ENCODE measurements around the gene METTL25B. TPM values are rescaled to one million over a fixed set of nuclear protein-coding genes. Genes with fewer than 3 reads are reported as not detected.
A peak's percentile ranks its signal among the peaks of the same experiment; 100 is the strongest.

The METTL25B gene
- total and polyA plus RNA-seq, 2 of the 13 experiments (the other 11 are each of a cell fraction or from before 2014, with no cell fraction given), result 11.9 to 24.0 TPM

GRCh38 chr1:156751757-156752481 is 23.6 kb downstream of the METTL25B start (continued):
- TF ChIP-seq BORCS8-MEF2B (CRISPR knock-in tag; IDR thresholded peaks at IDR 0.05) (no peak), THAP7 (CRISPR knock-in tag; IDR thresholded peaks at IDR 0.05) (peak; percentile 88; the same call in 1 of the 2 replicates), ARID3A (IDR thresholded peaks at IDR 0.05; ENCODE audit: low read depth, low read length) (0 out of 2 replicates have a peak, but pooled peaks have one; percentile 29), JUN (CRISPR knock-in tag; IDR thresholded peaks at IDR 0.05) (no peak), GZF1 (CRISPR knock-in tag; IDR thresholded peaks at IDR 0.05) (no peak; the same call in none of the 2 replicates), POLR2AphosphoS5 (IDR thresholded peaks at IDR 0.05; ENCODE audit: low read depth, low read length) (no peak), RXRA (CRISPR knock-in tag; IDR thresholded peaks at IDR 0.05) (no peak), HINFP (CRISPR knock-in tag; IDR thresholded peaks at IDR 0.05; ENCODE audit: low read depth) (peak; percentile 58; the same call in 1 of the 2 replicates), ZNF713 (CRISPR knock-in tag; IDR thresholded peaks at IDR 0.05) (0 out of 2 replicates have a peak, but pooled peaks have one; percentile 74), ZNF513 (CRISPR knock-in tag; conservative IDR thresholded peaks at IDR 0.05) (no peak), HMG20B (CRISPR knock-in tag; conservative IDR thresholded peaks at IDR 0.05) (no peak), NFYC (CRISPR knock-in tag; IDR thresholded peaks at IDR 0.05) (peak; percentile 87), REXO4 (CRISPR knock-in tag; IDR thresholded peaks at IDR 0.05; ENCODE audit: borderline replicate concordance) (no peak), MIER2 (CRISPR knock-in tag; IDR thresholded peaks at IDR 0.05) (0 out of 2 replicates have a peak, but pooled peaks have one; percentile 38), ZNF800 (CRISPR knock-in tag; IDR thresholded peaks at IDR 0.05) (peak; percentile 71; the same call in 1 of the 2 replicates), SKI (IDR thresholded peaks at IDR 0.05; ENCODE audit: partially characterized antibody) (no peak), TCF7 (IDR thresholded peaks at IDR 0.05; ENCODE audit: low read depth) (no peak), CHD4 (IDR thresholded peaks at IDR 0.05; ENCODE audit: borderline replicate concordance, low read length) (no peak), GLI4 (CRISPR knock-in tag; IDR thresholded peaks at IDR 0.05; ENCODE audit: borderline replicate concordance) (no peak), SNAPC5 (CRISPR knock-in tag; IDR thresholded peaks at IDR 0.05; ENCODE audit: borderline replicate concordance) (no peak), ZNF382 (CRISPR knock-in tag; IDR thresholded peaks at IDR 0.05; ENCODE audit: borderline replicate concordance) (no peak), FOXP1 (IDR thresholded peaks at IDR 0.05) (no peak), FOXP1 (CRISPR knock-in tag; IDR thresholded peaks at IDR 0.05) (0 out of 2 replicates have a peak, but pooled peaks have one; percentile 13)

Data from HepG2 (cell line).